Neural progenitor cell (in vitro differentiated cells): Measurements from ENCODE around the gene GCM1. TPM values are rescaled to one million over a fixed set of nuclear protein-coding genes. Genes with fewer than 3 reads are reported as not detected.

Source experiments
- DNase-seq: peaks from one replicate; pipeline ENCODE4 v3.0.0-alpha.2; 2016; ENCODE audit warnings: low spot score
- H2AFZ ChIP-seq: fragments of 200-600 bp; sonication (generic); replicated peaks from 2 replicates; pipeline ENCODE4 v1.6.1; 2016; ENCODE audit warnings: antibody characterized with exemption
- H3F3A ChIP-seq: fragments of 200-600 bp; sonication (generic); 2 replicates; pipeline ENCODE4 v1.6.1; 2016; ENCODE audit warnings: antibody characterized with exemption, low read depth
- H3K27ac ChIP-seq: fragments of 200-600 bp; sonication (generic); 2 replicates; pipeline ENCODE4 v1.5.1; 2016; ENCODE audit warnings: mild to moderate bottlenecking
- H3K27me3 ChIP-seq: fragments of 200-600 bp; sonication (generic); 2 replicates; pipeline ENCODE4 v1.6.1; 2016; ENCODE audit warnings: mild to moderate bottlenecking, moderate library complexity
- H3K36me3 ChIP-seq: fragments of 200-600 bp; sonication (generic); 2 replicates; pipeline ENCODE4 v1.5.1; 2016
- H3K4me1 ChIP-seq: fragments of 200-600 bp; sonication (generic); 2 replicates; pipeline ENCODE4 v1.6.1; 2016; ENCODE audit warnings: mixed run types
- H3K4me2 ChIP-seq: fragments of 200-600 bp; sonication (generic); 2 replicates; pipeline ENCODE4 v1.6.1; 2016
- H3K4me3 ChIP-seq: fragments of 200-600 bp; sonication (generic); 2 replicates; pipeline ENCODE4 v1.5.1; 2016
- H3K79me2 ChIP-seq: fragments of 200-600 bp; sonication (generic); 2 replicates; pipeline ENCODE4 v1.6.1; 2016; ENCODE audit warnings: low read depth
- H3K9ac ChIP-seq: fragments of 200-600 bp; sonication (generic); 2 replicates; pipeline ENCODE4 v1.6.1; 2016
- H3K9me3 ChIP-seq: fragments of 200-600 bp; sonication (generic); 2 replicates; pipeline ENCODE4 v1.5.1; 2016; ENCODE audit warnings: low read depth
- H4K20me1 ChIP-seq: fragments of 200-600 bp; sonication (generic); 2 replicates; pipeline ENCODE4 v1.6.1; 2016; ENCODE audit warnings: low read depth
- H3K27ac Mint-ChIP-seq: 3 replicates; pipeline ENCODE4 v1.8.0; 2021; ENCODE audit warnings: mixed read lengths
- H3K27me3 Mint-ChIP-seq: 2 replicates; pipeline ENCODE4 v1.8.0; 2022; ENCODE audit warnings: low read depth, mild to moderate bottlenecking, inconsistent platforms, moderate library complexity, mixed read lengths; ENCODE audit not compliant: insufficient read depth
- H3K36me3 Mint-ChIP-seq: 3 replicates; pipeline ENCODE4 v1.8.0; 2021; ENCODE audit warnings: mixed read lengths
- H3K4me1 Mint-ChIP-seq: 3 replicates; pipeline ENCODE4 v1.8.0; 2021; ENCODE audit warnings: mixed read lengths
- H3K4me3 Mint-ChIP-seq: 3 replicates; pipeline ENCODE4 v1.8.0; 2021; ENCODE audit warnings: mild to moderate bottlenecking, moderate library complexity, mixed read lengths
- H3K9me3 Mint-ChIP-seq: 3 replicates; pipeline ENCODE4 v1.8.0; 2020; ENCODE audit warnings: mixed read lengths
- EZH2 ChIP-seq: fragments of 200-600 bp; sonication (generic); IDR thresholded peaks from 2 replicates; pipeline ENCODE4 v1.6.1; 2017; ENCODE audit warnings: antibody characterized with exemption, mild to moderate bottlenecking, moderate library complexity
- EZH2phosphoT487 ChIP-seq: fragments of 200-600 bp; sonication (generic); IDR thresholded peaks from 2 replicates; pipeline ENCODE4 v1.6.1; 2017; ENCODE audit warnings: antibody characterized with exemption
- total RNA-seq: library from RNA; depleted of rRNA; stranded (reverse); fragments of >200 nt; gene quantifications from 2 replicates; pipeline ENCODE4 v1.2.3, GENCODE V29; 2015; ENCODE audit warnings: low replicate concordance
- TF ChIP-seq, protein P1 (sequence below): fragments of 200-600 bp; sonication (generic); IDR thresholded peaks from 2 replicates; pipeline ENCODE4 v1.5.1; 2017; ENCODE audit warnings: antibody characterized with exemption, mild to moderate bottlenecking

GCM1 gene, protein sequence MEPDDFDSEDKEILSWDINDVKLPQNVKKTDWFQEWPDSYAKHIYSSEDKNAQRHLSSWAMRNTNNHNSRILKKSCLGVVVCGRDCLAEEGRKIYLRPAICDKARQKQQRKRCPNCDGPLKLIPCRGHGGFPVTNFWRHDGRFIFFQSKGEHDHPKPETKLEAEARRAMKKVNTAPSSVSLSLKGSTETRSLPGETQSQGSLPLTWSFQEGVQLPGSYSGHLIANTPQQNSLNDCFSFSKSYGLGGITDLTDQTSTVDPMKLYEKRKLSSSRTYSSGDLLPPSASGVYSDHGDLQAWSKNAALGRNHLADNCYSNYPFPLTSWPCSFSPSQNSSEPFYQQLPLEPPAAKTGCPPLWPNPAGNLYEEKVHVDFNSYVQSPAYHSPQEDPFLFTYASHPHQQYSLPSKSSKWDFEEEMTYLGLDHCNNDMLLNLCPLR
- total RNA-seq = not detected in 2 replicates

DNA sequence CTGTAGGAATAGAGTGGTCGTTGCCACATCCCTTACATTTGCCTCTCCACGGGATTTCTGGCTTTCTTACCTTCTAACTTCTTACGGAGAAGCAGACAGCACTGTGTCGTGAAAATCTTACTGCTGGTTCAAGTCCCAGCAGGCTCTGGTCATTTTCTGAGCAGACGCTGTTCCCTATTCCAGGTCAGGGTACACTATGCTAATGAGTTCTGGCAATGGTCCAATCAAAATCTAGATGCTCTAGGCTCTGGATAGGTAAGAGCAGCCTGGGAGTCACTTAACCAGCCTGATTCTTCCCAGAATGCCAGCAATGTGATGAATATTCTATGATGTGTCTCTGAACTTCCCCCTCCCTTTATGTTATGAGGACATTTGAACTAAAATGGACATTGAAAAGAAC, at the start of gene GCM1:
Gene GCM1 (minus strand): TSS at position 158 of the 400 bp plus-strand sequence. CDS start 3,209 bp downstream, outside the sequence.
- Histone ChIP-seq H3K27ac (no peak within 1 kb of the TSS), H4K20me1 (no peaks in the 10 kb centered on the region), H3K4me3 (no peak within 1 kb of the TSS), H3K79me2 (no peaks in the 10 kb centered on the region), H3K9me3 (no peaks in the 10 kb centered on the region), H3K4me2 (no peak within 1 kb of the TSS), H3K9ac (no peak within 1 kb of the TSS), H3K4me1 (no peaks in the 10 kb centered on the region), H3K27me3 (no peaks in the 10 kb centered on the region), H3K36me3 (no peaks in the 10 kb centered on the region), H2AFZ (no peak within 1 kb of the TSS), H3F3A (no peaks in the 10 kb centered on the region)
- H3K9me3 Mint-ChIP-seq = no peaks in the 10 kb centered on the region
- DNase-seq = no peak
- no peaks in the 10 kb centered on the region for H3K36me3 Mint-ChIP-seq
- TF ChIP-seq EZH2 = no peak
- TF ChIP-seq EZH2phosphoT487 = no peak
- TF ChIP-seq, protein P1, sequence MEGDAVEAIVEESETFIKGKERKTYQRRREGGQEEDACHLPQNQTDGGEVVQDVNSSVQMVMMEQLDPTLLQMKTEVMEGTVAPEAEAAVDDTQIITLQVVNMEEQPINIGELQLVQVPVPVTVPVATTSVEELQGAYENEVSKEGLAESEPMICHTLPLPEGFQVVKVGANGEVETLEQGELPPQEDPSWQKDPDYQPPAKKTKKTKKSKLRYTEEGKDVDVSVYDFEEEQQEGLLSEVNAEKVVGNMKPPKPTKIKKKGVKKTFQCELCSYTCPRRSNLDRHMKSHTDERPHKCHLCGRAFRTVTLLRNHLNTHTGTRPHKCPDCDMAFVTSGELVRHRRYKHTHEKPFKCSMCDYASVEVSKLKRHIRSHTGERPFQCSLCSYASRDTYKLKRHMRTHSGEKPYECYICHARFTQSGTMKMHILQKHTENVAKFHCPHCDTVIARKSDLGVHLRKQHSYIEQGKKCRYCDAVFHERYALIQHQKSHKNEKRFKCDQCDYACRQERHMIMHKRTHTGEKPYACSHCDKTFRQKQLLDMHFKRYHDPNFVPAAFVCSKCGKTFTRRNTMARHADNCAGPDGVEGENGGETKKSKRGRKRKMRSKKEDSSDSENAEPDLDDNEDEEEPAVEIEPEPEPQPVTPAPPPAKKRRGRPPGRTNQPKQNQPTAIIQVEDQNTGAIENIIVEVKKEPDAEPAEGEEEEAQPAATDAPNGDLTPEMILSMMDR = no peak
- H3K4me3 Mint-ChIP-seq = no peak within 1 kb of the TSS
- H3K27ac Mint-ChIP-seq = no peak within 1 kb of the TSS
- H3K27me3 Mint-ChIP-seq = peaks cover 6% of the 10 kb centered on the region
- H3K4me1 Mint-ChIP-seq = no peaks in the 10 kb centered on the region

DNA sequence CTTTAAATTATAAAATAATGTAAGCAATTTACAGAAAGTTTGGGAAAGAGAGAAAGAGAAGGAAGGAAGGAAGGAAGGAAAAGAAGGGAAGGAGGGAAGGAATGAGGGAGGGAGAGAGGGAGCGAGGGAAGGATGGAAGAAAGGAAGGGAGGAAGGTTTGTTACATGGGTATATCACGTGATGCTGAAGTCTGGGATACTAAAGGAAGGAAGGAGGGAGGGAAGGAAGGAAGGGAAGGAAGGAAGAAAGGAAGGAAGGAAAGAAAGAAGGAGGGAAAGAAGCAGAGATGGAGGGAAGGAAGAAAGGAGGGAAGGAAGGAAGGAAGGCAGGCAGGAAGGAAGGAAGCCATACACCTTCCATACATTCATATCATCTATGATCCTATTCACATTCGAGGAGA, 48.9 kb upstream of the GCM1 start:
- Histone ChIP-seq H4K20me1 (no peaks in the 10 kb centered on the region), H3K4me2 (no peak overlapping the region), H3K27me3 (no peaks in the 10 kb centered on the region), H3K9ac (no peak overlapping the region), H2AFZ (no peak overlapping the region), H3K4me3 (no peak overlapping the region), H3K27ac (no peak overlapping the region), H3K79me2 (no peaks in the 10 kb centered on the region), H3K9me3 (no peaks in the 10 kb centered on the region), H3F3A (peaks cover under 1% of the 10 kb centered on the region), H3K36me3 (no peaks in the 10 kb centered on the region), H3K4me1 (peaks cover 8% of the 10 kb centered on the region)
- Mint-ChIP-seq H3K27me3 (no peaks in the 10 kb centered on the region), H3K27ac (no peak overlapping the region), H3K4me1 (peaks cover 9% of the 10 kb centered on the region), H3K9me3 (no peaks in the 10 kb centered on the region), H3K36me3 (no peaks in the 10 kb centered on the region), H3K4me3 (no peak overlapping the region)
- no peak for DNase-seq
- TF ChIP-seq EZH2 = no peak
- TF ChIP-seq, protein P1 = no peak
- TF ChIP-seq EZH2phosphoT487 = no peak

DNA sequence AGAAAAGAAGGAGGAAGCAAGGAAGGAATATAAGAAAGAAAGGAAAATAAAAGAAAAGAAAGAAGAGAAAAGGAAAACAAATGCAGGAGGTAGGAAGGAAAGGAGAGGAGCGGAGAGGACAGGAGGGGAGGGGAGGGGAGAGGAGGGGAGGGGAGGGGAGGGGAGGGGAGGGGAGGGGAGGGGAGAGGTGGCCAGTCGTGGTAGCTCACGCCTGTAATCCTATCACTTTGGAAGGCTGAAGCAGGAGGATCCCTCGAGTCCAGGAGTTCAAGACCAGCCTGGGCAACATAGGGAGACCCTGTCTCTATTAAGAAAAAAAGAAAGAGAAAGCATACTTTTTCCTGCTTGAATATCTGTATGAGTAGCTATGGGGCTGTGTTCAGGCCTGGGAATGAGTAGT, 46.4 kb upstream of the GCM1 start:
- Mint-ChIP-seq H3K36me3 (no peaks in the 10 kb centered on the region), H3K4me1 (peaks cover 13% of the 10 kb centered on the region), H3K9me3 (no peaks in the 10 kb centered on the region), H3K27ac (no peak overlapping the region), H3K4me3 (no peak overlapping the region), H3K27me3 (no peaks in the 10 kb centered on the region)
- Histone ChIP-seq H3K27me3 (no peaks in the 10 kb centered on the region), H3K9ac (no peak overlapping the region), H2AFZ (no peak overlapping the region), H3K4me2 (no peak overlapping the region), H3F3A (peaks cover 3% of the 10 kb centered on the region), H3K27ac (no peak overlapping the region), H3K36me3 (no peaks in the 10 kb centered on the region), H3K4me3 (no peak overlapping the region), H4K20me1 (no peaks in the 10 kb centered on the region), H3K4me1 (peaks cover 12% of the 10 kb centered on the region), H3K79me2 (no peaks in the 10 kb centered on the region), H3K9me3 (no peaks in the 10 kb centered on the region)
- DNase-seq = no peak
- TF ChIP-seq, protein P1 = no peak
- no peak for TF ChIP-seq EZH2
- no peak for TF ChIP-seq EZH2phosphoT487
